Fibroblast of lung (primary cell): ENCODE results near the gene AGBL4.

Experiments used
- CTCF ChIP-seq, 2 donors: IDR thresholded peaks in 1 of 2; conservative IDR thresholded peaks in 1 of 2; 1 replicate in 1 of 2; 2 replicates in 1 of 2; pipeline ENCODE4 v1.5.1; 2011 to 2012; ENCODE audit warnings: low read length in 2 of 2, control low read depth in 1 of 2, inconsistent platforms in 1 of 2, low read depth in 1 of 2, mild to moderate bottlenecking in 1 of 2
- EZH2 ChIP-seq: IDR thresholded peaks from 2 replicates; pipeline ENCODE4 v1.5.1; 2012; ENCODE audit warnings: low read length, control low read depth, mild to moderate bottlenecking; ENCODE audit errors: missing control alignments

GRCh38 chr1:48710318-48710717 is 1313.4 kb downstream of the AGBL4 start:
- TF ChIP-seq CTCF (conservative IDR thresholded peaks at IDR 0.05 in 1 of 2, IDR thresholded peaks at IDR 0.05 in 1 of 2; ENCODE audit: low read depth in 1 of 2, low read length in 2 of 2) (no peak), EZH2 (no peak)
